Liver (tissue), 9 donors: ENCODE data around the gene TMEM222. TPM values are rescaled to one million over a fixed set of nuclear protein-coding genes. Genes with fewer than 3 reads are reported as not detected.

ENCODE experiments used
- DNase-seq: peaks from one replicate; pipeline ENCODE4 v3.0.0-alpha.2; 2017; ENCODE audit warnings: low spot score
- H3K27ac ChIP-seq, 2 donors: one replicate each; pipeline ENCODE4 v1.7.0; 2013; ENCODE audit warnings: inconsistent platforms in 2 of 2, low read length in 2 of 2, control low read depth in 1 of 2, low read depth in 1 of 2, mild to moderate bottlenecking in 1 of 2
- H3K27me3 ChIP-seq, 4 donors: one replicate each; pipeline versions ENCODE4 v1.6.1 to v1.7.0; 2013; ENCODE audit warnings: low read length in 3 of 4, inconsistent platforms in 1 of 4, mild to moderate bottlenecking in 1 of 4, moderate library complexity in 1 of 4; ENCODE audit not compliant: control insufficient read depth in 4 of 4, insufficient read depth in 4 of 4
- H3K36me3 ChIP-seq, 4 donors: one replicate each; pipeline versions ENCODE4 v1.6.1 to v1.7.0; 2013; ENCODE audit warnings: low read length in 3 of 4, mild to moderate bottlenecking in 3 of 4, low read depth in 1 of 4, moderate library complexity in 1 of 4; ENCODE audit not compliant: control insufficient read depth in 4 of 4, insufficient read depth in 3 of 4
- H3K4me1 ChIP-seq, 4 donors: one replicate each; pipeline versions ENCODE4 v1.6.1 to v1.7.0; 2013; ENCODE audit warnings: low read length in 3 of 4, mild to moderate bottlenecking in 3 of 4, moderate library complexity in 1 of 4; ENCODE audit not compliant: control insufficient read depth in 4 of 4, insufficient read depth in 4 of 4
- H3K4me3 ChIP-seq, 3 donors: one replicate each; pipeline versions ENCODE4 v1.6.1 to v1.7.0; 2013; ENCODE audit warnings: low read length in 3 of 3, control low read depth in 1 of 3, low read depth in 1 of 3, mild to moderate bottlenecking in 1 of 3
- H3K9ac ChIP-seq, 2 donors: one replicate each; pipeline ENCODE4 v1.7.0; 2013; ENCODE audit warnings: low read length in 2 of 2, mild to moderate bottlenecking in 2 of 2, moderate library complexity in 2 of 2, control low read depth in 1 of 2, low read depth in 1 of 2
- H3K9me3 ChIP-seq, 4 donors: one replicate each; pipeline versions ENCODE4 v1.6.1 to v1.7.0; 2013; ENCODE audit warnings: low read length in 3 of 4; ENCODE audit not compliant: control insufficient read depth in 4 of 4
- EGR1 ChIP-seq, 2 donors: IDR thresholded peaks; 2 replicates each; pipeline ENCODE4 v1.6.1; 2016 to 2018; ENCODE audit warnings: antibody characterized with exemption in 2 of 2, low read depth in 2 of 2
- FOXA2 ChIP-seq: IDR thresholded peaks from 2 replicates; pipeline ENCODE4 v1.6.1; 2016; ENCODE audit warnings: antibody characterized with exemption
- GABPA ChIP-seq, 2 donors: IDR thresholded peaks in 1 of 2; conservative IDR thresholded peaks in 1 of 2; 2 replicates each; pipeline ENCODE4 v1.6.1; 2016; ENCODE audit warnings: antibody characterized with exemption in 2 of 2, mild to moderate bottlenecking in 1 of 2, moderate library complexity in 1 of 2
- JUND ChIP-seq, 2 donors: IDR thresholded peaks; 2 replicates each; pipeline ENCODE4 v1.6.1; 2016; ENCODE audit warnings: antibody characterized with exemption in 2 of 2
- RAD21 ChIP-seq, 2 donors: IDR thresholded peaks; 2 replicates each; pipeline ENCODE4 v1.6.1; 2016; ENCODE audit warnings: antibody characterized with exemption in 2 of 2, mild to moderate bottlenecking in 2 of 2
- RXRA ChIP-seq, 2 donors: IDR thresholded peaks; 2 replicates each; pipeline ENCODE4 v1.6.1; 2017 to 2018; ENCODE audit warnings: antibody characterized with exemption in 2 of 2, mild to moderate bottlenecking in 1 of 2
- SP1 ChIP-seq: IDR thresholded peaks from 2 replicates; pipeline ENCODE4 v1.6.1; 2018; ENCODE audit warnings: antibody characterized with exemption, mild to moderate bottlenecking
- TAF1 ChIP-seq: conservative IDR thresholded peaks from 2 replicates; pipeline ENCODE4 v1.6.1; 2016; ENCODE audit warnings: antibody characterized with exemption, mild to moderate bottlenecking
- YY1 ChIP-seq: IDR thresholded peaks from 2 replicates; pipeline ENCODE4 v1.6.1; 2016; ENCODE audit warnings: antibody characterized with exemption, mild to moderate bottlenecking
- WGBS: extraction: QIAGEN DNeasy Blood & Tissue Kit; methylation state at CpG from one replicate; pipeline ENCODE4 v1.1.7; 2013; 5-methylcytosine and 5-hydroxymethylcytosine counted together
- polyA plus RNA-seq, 2 donors: library from polyadenylated mRNA; stranded (reverse) in 1 of 2; unstranded in 1 of 2; fragments of 200-250 nt in 1 of 2; fragments of >200 nt in 1 of 2; fragmentation: Nextera tagmentation in 1 of 2; extraction: Ambion mirVana in 1 of 2; gene quantifications; one replicate each; pipeline versions ENCODE4 v1.2.1 to v1.2.3, GENCODE V29; 2013 to 2015
- total RNA-seq, 2 donors: library from RNA; depleted of rRNA; stranded (reverse); fragments of >200 nt; gene quantifications; one replicate each; pipeline ENCODE4 v1.2.3, GENCODE V29; 2014
- TF ChIP-seq, protein P1 (sequence below): fragments of 150-350 bp; IDR thresholded peaks from 2 replicates; pipeline ENCODE4 v1.5.1; 2017; ENCODE audit warnings: improper control_type of control experiment, low read depth, low read length; ENCODE audit not compliant: missing input control
- TF ChIP-seq, protein P2 (sequence below): IDR thresholded peaks from 2 replicates; pipeline ENCODE4 v1.6.1; 2016; ENCODE audit warnings: antibody characterized with exemption
- TF ChIP-seq, protein P3 (sequence below): IDR thresholded peaks from 2 replicates; pipeline ENCODE4 v1.6.1; 2016; ENCODE audit warnings: antibody characterized with exemption, mild to moderate bottlenecking
- TF ChIP-seq, protein P4 (sequence below): IDR thresholded peaks from 2 replicates; pipeline ENCODE4 v1.6.1; 2016; ENCODE audit warnings: antibody characterized with exemption
- TF ChIP-seq, protein P5 (sequence below): IDR thresholded peaks from 2 replicates; pipeline ENCODE4 v1.6.1; 2016; ENCODE audit warnings: antibody characterized with exemption
- donor health status: healthy.
- donor health status: healthy.
- donor health status: healthy.
- donor health status: healthy.
- donor health status: healthy.

Gene TMEM222
- total and polyA plus RNA-seq, 4 donors, result 14.7 to 32.9 (median 21.8) TPM

DNA sequence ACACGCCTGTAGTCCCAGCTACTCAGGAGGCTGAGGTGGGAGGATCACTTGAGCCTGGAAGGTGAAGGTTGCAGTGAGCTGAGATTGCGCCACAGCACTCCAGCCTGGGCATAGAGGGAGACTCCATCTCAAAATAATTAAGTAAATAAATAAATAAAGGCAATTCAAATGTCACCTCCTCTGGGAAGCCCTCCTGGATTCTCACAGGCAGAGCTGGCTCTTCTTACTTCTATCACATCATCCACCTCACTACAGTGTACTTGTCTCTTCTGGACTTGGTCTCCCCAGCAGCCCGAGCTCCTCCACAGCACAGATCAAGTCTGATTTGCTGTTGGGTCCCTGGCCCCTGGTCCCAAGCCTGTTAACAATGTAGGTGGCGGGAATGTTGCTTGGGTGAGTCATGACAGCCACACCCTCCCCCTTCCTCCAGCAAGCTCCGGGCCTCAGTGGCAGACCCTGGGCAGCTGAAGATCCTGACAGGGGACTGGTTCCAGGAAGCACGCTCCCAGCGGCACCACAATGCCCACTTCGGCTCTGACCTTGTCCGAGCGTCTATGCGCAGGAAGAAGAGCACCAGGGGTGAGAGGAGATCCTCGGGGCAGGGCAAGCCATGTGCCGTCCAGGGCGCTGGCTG, 25.1 kb downstream of the TMEM222 start:
- no peak for TF ChIP-seq EGR1 (IDR thresholded peaks at IDR 0.05; ENCODE audit: low read depth in 2 of 2)
- TF ChIP-seq, protein P1, sequence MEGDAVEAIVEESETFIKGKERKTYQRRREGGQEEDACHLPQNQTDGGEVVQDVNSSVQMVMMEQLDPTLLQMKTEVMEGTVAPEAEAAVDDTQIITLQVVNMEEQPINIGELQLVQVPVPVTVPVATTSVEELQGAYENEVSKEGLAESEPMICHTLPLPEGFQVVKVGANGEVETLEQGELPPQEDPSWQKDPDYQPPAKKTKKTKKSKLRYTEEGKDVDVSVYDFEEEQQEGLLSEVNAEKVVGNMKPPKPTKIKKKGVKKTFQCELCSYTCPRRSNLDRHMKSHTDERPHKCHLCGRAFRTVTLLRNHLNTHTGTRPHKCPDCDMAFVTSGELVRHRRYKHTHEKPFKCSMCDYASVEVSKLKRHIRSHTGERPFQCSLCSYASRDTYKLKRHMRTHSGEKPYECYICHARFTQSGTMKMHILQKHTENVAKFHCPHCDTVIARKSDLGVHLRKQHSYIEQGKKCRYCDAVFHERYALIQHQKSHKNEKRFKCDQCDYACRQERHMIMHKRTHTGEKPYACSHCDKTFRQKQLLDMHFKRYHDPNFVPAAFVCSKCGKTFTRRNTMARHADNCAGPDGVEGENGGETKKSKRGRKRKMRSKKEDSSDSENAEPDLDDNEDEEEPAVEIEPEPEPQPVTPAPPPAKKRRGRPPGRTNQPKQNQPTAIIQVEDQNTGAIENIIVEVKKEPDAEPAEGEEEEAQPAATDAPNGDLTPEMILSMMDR, result no peak
- no peak for TF ChIP-seq YY1
- TF ChIP-seq FOXA2, result no peak
- TF ChIP-seq SP1, result no peak
- TF ChIP-seq, protein P2, sequence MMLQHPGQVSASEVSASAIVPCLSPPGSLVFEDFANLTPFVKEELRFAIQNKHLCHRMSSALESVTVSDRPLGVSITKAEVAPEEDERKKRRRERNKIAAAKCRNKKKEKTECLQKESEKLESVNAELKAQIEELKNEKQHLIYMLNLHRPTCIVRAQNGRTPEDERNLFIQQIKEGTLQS, result no peak
- TF ChIP-seq TAF1, result no peak
- no peak for TF ChIP-seq RAD21 (IDR thresholded peaks at IDR 0.05)
- TF ChIP-seq, protein P3, sequence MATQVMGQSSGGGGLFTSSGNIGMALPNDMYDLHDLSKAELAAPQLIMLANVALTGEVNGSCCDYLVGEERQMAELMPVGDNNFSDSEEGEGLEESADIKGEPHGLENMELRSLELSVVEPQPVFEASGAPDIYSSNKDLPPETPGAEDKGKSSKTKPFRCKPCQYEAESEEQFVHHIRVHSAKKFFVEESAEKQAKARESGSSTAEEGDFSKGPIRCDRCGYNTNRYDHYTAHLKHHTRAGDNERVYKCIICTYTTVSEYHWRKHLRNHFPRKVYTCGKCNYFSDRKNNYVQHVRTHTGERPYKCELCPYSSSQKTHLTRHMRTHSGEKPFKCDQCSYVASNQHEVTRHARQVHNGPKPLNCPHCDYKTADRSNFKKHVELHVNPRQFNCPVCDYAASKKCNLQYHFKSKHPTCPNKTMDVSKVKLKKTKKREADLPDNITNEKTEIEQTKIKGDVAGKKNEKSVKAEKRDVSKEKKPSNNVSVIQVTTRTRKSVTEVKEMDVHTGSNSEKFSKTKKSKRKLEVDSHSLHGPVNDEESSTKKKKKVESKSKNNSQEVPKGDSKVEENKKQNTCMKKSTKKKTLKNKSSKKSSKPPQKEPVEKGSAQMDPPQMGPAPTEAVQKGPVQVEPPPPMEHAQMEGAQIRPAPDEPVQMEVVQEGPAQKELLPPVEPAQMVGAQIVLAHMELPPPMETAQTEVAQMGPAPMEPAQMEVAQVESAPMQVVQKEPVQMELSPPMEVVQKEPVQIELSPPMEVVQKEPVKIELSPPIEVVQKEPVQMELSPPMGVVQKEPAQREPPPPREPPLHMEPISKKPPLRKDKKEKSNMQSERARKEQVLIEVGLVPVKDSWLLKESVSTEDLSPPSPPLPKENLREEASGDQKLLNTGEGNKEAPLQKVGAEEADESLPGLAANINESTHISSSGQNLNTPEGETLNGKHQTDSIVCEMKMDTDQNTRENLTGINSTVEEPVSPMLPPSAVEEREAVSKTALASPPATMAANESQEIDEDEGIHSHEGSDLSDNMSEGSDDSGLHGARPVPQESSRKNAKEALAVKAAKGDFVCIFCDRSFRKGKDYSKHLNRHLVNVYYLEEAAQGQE, result no peak
- TF ChIP-seq RXRA (IDR thresholded peaks at IDR 0.05), result no peak
- no peak for TF ChIP-seq JUND (IDR thresholded peaks at IDR 0.05)
- no peak for TF ChIP-seq GABPA (IDR thresholded peaks at IDR 0.05 in 1 of 2, conservative IDR thresholded peaks at IDR 0.05 in 1 of 2)
- TF ChIP-seq, protein P4, sequence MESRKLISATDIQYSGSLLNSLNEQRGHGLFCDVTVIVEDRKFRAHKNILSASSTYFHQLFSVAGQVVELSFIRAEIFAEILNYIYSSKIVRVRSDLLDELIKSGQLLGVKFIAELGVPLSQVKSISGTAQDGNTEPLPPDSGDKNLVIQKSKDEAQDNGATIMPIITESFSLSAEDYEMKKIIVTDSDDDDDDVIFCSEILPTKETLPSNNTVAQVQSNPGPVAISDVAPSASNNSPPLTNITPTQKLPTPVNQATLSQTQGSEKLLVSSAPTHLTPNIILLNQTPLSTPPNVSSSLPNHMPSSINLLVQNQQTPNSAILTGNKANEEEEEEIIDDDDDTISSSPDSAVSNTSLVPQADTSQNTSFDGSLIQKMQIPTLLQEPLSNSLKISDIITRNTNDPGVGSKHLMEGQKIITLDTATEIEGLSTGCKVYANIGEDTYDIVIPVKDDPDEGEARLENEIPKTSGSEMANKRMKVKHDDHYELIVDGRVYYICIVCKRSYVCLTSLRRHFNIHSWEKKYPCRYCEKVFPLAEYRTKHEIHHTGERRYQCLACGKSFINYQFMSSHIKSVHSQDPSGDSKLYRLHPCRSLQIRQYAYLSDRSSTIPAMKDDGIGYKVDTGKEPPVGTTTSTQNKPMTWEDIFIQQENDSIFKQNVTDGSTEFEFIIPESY, result no peak
- TF ChIP-seq, protein P5, sequence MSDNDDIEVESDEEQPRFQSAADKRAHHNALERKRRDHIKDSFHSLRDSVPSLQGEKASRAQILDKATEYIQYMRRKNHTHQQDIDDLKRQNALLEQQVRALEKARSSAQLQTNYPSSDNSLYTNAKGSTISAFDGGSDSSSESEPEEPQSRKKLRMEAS, result no peak
- Histone ChIP-seq H3K4me1 (peaks cover 3 to 27% (median 17%) of the 10 kb centered on the region in 4 donors), H3K27ac (no peak overlapping the region), H3K4me3 (no peak overlapping the region), H3K9me3 (no peaks in the 10 kb centered on the region), H3K9ac (no peak overlapping the region), H3K36me3 (no peaks in the 10 kb centered on the region), H3K27me3 (no peaks in the 10 kb centered on the region)
- WGBS, result 85% methylated on average over 14 of the region's 14 CpGs
- no peak for DNase-seq
